Mesothelial cell of epicardium (in vitro differentiated cells): ENCODE data around the gene EIF2S2. TPM values are rescaled to one million over a fixed set of nuclear protein-coding genes. Genes with fewer than 3 reads are reported as not detected.

Experiments used
- DNase-seq, 2 experiments: peaks; one replicate each; pipeline ENCODE4 v3.0.0; 2021; ENCODE audit warnings: low spot score in 2 of 2; ENCODE audit not compliant: unreplicated experiment in 2 of 2
- H3K27ac Mint-ChIP-seq: 2 replicates; pipeline ENCODE4 v1.8.0; 2021; ENCODE audit warnings: mixed read lengths
- H3K27me3 Mint-ChIP-seq: 2 replicates; pipeline ENCODE4 v1.8.0; 2021; ENCODE audit warnings: low read depth, mixed read lengths
- H3K36me3 Mint-ChIP-seq: 2 replicates; pipeline ENCODE4 v1.8.0; 2021; ENCODE audit warnings: mixed read lengths
- H3K4me1 Mint-ChIP-seq: 2 replicates; pipeline ENCODE4 v1.8.0; 2021; ENCODE audit warnings: mixed read lengths
- H3K4me3 Mint-ChIP-seq: 2 replicates; pipeline ENCODE4 v1.8.0; 2021; ENCODE audit warnings: mild to moderate bottlenecking, moderate library complexity, mixed read lengths
- H3K9me3 Mint-ChIP-seq: 2 replicates; pipeline ENCODE4 v1.8.0; 2021; ENCODE audit warnings: mixed read lengths
- total RNA-seq: library from RNA; stranded (reverse); gene quantifications from 3 replicates; pipeline ENCODE4 v1.2.1, GENCODE V29; 2021
- TF ChIP-seq, protein P1 (sequence below): fragments of 200-600 bp; sonication (generic); IDR thresholded peaks from one replicate; pipeline ENCODE4 v1.5.0; 2021; ENCODE audit warnings: antibody characterized with exemption; ENCODE audit not compliant: unreplicated experiment

Gene EIF2S2
- total RNA-seq, 1 donor from 2014 or later, result 45.5 TPM

DNA sequence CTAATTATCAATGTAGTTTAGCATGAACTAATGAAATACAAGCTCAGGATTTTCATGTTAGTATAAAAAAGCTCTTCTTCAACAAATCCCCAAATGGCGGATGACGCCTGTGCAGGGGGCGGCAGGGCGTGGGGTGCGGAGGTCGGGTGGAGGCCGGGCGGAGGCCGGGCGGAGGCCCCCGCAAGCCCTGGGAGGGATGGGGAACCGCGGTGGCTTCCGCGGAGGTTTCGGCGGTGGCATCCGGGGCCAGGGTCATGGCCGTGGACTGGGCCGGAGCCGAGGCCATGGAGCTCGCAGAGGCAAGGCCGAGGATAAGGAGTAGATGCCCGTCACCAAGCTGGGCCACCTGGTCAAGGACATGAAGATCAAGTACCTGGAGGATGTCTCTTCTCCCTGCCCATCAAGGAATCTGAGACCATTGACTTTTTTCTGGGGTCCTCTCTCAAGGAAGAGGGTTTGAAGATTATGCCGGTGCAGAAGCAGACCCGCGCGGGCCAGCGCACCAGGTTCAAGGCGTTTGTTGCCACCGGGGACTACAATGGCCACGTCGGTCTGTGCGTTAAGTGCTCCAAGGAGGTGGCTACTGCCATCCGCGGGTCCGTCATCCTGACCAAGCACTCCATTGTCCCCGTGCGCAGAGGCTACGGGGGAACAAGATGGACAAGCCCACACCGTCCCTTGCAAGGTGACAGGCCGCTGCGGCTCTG, 10.4 kb upstream of the EIF2S2 start:
- no peak overlapping the region for H3K4me3 Mint-ChIP-seq
- peaks cover 4% of the 10 kb centered on the region for H3K27me3 Mint-ChIP-seq
- H3K36me3 Mint-ChIP-seq, result peaks cover 3% of the 10 kb centered on the region
- DNase-seq, result no peak
- TF ChIP-seq, protein P1, sequence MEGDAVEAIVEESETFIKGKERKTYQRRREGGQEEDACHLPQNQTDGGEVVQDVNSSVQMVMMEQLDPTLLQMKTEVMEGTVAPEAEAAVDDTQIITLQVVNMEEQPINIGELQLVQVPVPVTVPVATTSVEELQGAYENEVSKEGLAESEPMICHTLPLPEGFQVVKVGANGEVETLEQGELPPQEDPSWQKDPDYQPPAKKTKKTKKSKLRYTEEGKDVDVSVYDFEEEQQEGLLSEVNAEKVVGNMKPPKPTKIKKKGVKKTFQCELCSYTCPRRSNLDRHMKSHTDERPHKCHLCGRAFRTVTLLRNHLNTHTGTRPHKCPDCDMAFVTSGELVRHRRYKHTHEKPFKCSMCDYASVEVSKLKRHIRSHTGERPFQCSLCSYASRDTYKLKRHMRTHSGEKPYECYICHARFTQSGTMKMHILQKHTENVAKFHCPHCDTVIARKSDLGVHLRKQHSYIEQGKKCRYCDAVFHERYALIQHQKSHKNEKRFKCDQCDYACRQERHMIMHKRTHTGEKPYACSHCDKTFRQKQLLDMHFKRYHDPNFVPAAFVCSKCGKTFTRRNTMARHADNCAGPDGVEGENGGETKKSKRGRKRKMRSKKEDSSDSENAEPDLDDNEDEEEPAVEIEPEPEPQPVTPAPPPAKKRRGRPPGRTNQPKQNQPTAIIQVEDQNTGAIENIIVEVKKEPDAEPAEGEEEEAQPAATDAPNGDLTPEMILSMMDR, result no peak
- peaks cover 10% of the 10 kb centered on the region for H3K4me1 Mint-ChIP-seq
- H3K27ac Mint-ChIP-seq, result no peak overlapping the region
- H3K9me3 Mint-ChIP-seq, result peaks cover 9% of the 10 kb centered on the region

DNA sequence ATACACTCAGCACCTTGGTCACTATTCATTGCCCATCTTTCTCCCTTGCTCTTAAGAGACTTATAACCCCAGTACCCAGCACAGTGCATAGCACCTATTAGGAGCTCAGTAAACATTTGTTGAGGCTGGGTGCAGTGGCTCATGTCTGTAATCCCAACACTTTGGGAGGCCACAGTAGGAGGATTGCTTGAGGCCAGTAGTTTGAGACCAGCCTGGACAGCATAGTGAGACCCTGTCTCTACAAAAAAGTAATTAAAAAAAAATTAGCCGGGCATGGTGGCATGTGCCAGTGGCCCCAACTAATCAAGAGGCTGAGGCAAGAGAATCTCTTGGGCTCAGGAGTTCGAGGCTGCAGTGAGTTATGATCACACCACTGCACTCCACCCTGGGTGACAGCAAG, 8.2 kb upstream of the EIF2S2 start:
- TF ChIP-seq, protein P1, result no peak

DNA sequence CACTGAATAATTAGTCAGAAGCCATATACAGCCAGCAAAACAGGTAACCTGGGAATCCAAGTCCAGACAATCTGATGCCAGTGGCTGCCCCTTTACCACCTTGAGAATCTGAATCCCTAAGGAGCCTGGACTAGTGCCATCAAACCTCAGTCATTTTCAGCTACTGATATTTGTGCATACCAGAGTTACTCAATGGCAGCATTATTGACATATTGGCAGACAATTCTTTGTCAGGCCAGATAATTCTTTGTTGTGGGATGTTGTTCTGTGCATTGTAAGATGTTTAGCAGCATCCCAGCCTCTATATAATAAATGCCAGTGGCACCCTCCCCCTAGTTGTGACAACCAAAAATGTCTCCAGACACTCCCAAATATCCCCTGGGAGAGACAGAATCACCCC, 3.2 kb upstream of the EIF2S2 start:
- H3K4me3 Mint-ChIP-seq, result no peak overlapping the region
- TF ChIP-seq, protein P1, result no peak
- peaks cover 4% of the 10 kb centered on the region for H3K27me3 Mint-ChIP-seq
- H3K27ac Mint-ChIP-seq, result no peak overlapping the region
- peaks cover 13% of the 10 kb centered on the region for H3K4me1 Mint-ChIP-seq
- no peak for DNase-seq
- no peaks in the 10 kb centered on the region for H3K9me3 Mint-ChIP-seq
- H3K36me3 Mint-ChIP-seq, result no peaks in the 10 kb centered on the region

More for the DNA sequence above, 8.2 kb upstream of the EIF2S2 start:
- peaks cover 4% of the 10 kb centered on the region for H3K27me3 Mint-ChIP-seq
- H3K4me3 Mint-ChIP-seq, result no peak overlapping the region
- peaks cover 10% of the 10 kb centered on the region for H3K4me1 Mint-ChIP-seq
- no peaks in the 10 kb centered on the region for H3K9me3 Mint-ChIP-seq
- H3K27ac Mint-ChIP-seq, result no peak overlapping the region
- DNase-seq, result no peak
- no peaks in the 10 kb centered on the region for H3K36me3 Mint-ChIP-seq

DNA sequence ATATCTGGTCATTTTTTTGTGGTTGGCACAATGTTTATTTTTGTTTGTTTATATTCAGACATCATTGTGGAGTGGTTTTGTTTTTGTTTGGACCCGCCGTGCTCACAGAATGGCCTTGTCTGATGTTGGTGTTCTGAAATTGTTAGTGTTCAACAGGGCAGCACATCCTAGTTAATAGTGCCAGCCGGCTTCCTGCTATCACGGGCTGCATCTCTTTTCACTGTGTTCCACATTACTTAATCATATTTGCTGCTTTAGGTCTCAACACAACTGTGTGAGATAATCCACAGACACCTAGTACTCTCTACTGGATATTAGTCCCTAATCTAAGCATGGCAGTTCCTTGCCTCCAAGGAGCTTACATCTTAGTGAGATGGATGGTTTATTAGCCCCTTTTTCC, 2.8 kb upstream of the EIF2S2 start:
- Mint-ChIP-seq H3K4me1 (peaks cover 16% of the 10 kb centered on the region), H3K4me3 (no peak overlapping the region), H3K36me3 (no peaks in the 10 kb centered on the region), H3K27ac (no peak overlapping the region), H3K9me3 (no peaks in the 10 kb centered on the region), H3K27me3 (peaks cover 4% of the 10 kb centered on the region)
- DNase-seq, result no peak
- TF ChIP-seq, protein P1, result no peak

DNA sequence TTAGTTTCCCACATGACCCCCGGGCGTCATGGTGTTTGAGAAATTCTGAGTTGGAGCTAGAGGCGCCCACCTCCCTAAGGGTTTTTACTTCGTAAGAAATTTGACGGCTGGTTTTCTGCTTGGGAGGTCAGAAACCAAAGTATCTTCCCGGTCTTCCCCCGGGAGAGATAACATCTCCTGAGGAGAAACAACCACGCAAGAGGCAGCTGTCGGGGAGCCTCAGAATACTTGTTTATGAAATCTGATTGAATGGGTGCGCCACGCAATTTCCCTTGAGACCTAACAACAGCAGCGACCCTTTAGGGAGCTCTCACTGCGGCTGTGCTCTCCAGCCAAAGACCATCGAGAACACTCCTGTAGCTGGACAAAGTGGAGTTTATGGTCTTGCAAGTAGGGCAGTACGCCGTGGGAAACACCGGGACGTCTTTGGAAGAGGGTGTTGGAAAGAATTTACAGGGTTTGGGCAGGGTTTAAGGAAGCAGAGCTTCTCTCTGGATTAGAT, 608 bp upstream of the EIF2S2 start:
- DNase-seq, result peak in 1 of 2 experiments; percentile 51
- Mint-ChIP-seq H3K4me3 (peak overlapping the region; percentile 97), H3K27me3 (no peaks in the 10 kb centered on the region), H3K4me1 (peaks cover 29% of the 10 kb centered on the region), H3K9me3 (no peaks in the 10 kb centered on the region), H3K36me3 (peaks cover 2% of the 10 kb centered on the region), H3K27ac (peak overlapping the region; percentile 93)
- TF ChIP-seq, protein P1, result no peak
